ENCODE measurements around the gene SPTAN1.

The SPTAN1 gene

GRCh38 chr9:128666481-128666941, 114.1 kb downstream of the SPTAN1 start:
- peak; percentile 69 for DNase-seq (ENCODE audit: low read depth)

GRCh38 chr9:128669786-128670185, 117.4 kb downstream of the SPTAN1 start:
- DNase-seq (ENCODE audit: low read depth) = no peak

- DNase-seq (ENCODE audit: low read depth) = no peak
Observed at GRCh38 chr9:128675382-128675781, 123.0 kb downstream of the SPTAN1 start.

- no peak for DNase-seq (ENCODE audit: low read depth)
Observed at GRCh38 chr9:128677794-128678193, 125.4 kb downstream of the SPTAN1 start.
